TTC549 (cell line): Measurements from ENCODE around the gene CAPZB.

ENCODE experiments used
- FAIRE-seq: peaks from 2 replicates; lab custom pipeline; 2012; peaks lifted over from hg19 to GRCh38; lab: Jason Lieb, UNC

The CAPZB gene

GRCh38 chr1:19346026-19346425, 139.3 kb downstream of the CAPZB start:
- FAIRE-seq = no peak

GRCh38 chr1:19345391-19345790, 139.9 kb downstream of the CAPZB start:
- FAIRE-seq = no peak

GRCh38 chr1:19344831-19345230, 140.5 kb downstream of the CAPZB start:
- no peak for FAIRE-seq

- no peak for FAIRE-seq
Measured at GRCh38 chr1:19344372-19344810, 140.9 kb downstream of the CAPZB start.

- no peak for FAIRE-seq
Measured at GRCh38 chr1:19343617-19344350, 141.6 kb downstream of the CAPZB start.

GRCh38 chr1:19342894-19343616, 142.3 kb downstream of the CAPZB start:
- FAIRE-seq = no peak

- no peak for FAIRE-seq
Measured at GRCh38 chr1:19342062-19342750, 143.1 kb downstream of the CAPZB start.

GRCh38 chr1:19341201-19342061, 143.9 kb downstream of the CAPZB start:
- no peak for FAIRE-seq

- no peak for FAIRE-seq
Measured at GRCh38 chr1:19340387-19340937, 144.9 kb downstream of the CAPZB start.

GRCh38 chr1:19339214-19339861, 146.0 kb downstream of the CAPZB start:
- FAIRE-seq = no peak

- no peak for FAIRE-seq
Measured at GRCh38 chr1:19338323-19338762, 147.0 kb downstream of the CAPZB start.

GRCh38 chr1:19337289-19337688, 148.1 kb downstream of the CAPZB start:
- FAIRE-seq = no peak

- no peak for FAIRE-seq
Measured at GRCh38 chr1:19336543-19336942, 148.8 kb downstream of the CAPZB start.

GRCh38 chr1:19333587-19334354, 151.6 kb downstream of the CAPZB start:
- FAIRE-seq = no peak

- FAIRE-seq = no peak
Measured at GRCh38 chr1:19332832-19333231, 152.5 kb downstream of the CAPZB start.

- FAIRE-seq = no peak
Measured at GRCh38 chr1:19331262-19331878, 154.0 kb downstream of the CAPZB start.

GRCh38 chr1:19330449-19331135, 154.7 kb downstream of the CAPZB start:
- FAIRE-seq = no peak

- no peak for FAIRE-seq
Measured at GRCh38 chr1:19329611-19330010, 155.7 kb downstream of the CAPZB start.

- no peak for FAIRE-seq
Measured at GRCh38 chr1:19329188-19329587, 156.2 kb downstream of the CAPZB start.
